GM21619 (cell line): ENCODE data around the gene TMEM134.
A peak's percentile ranks its signal among the peaks of the same experiment; 100 is the strongest.
"Not testable (repeated sequence)": the region's sequence is repeated elsewhere in the genome, so short reads cannot be mapped to it uniquely, and the experiment has no call there.

ENCODE experiments used
- ATAC-seq: cut with Tn5 transposase; IDR thresholded peaks from one replicate; pipeline ENCODE4 v1.9.1; 2021; ENCODE audit not compliant: unreplicated experiment

The TMEM134 gene

GRCh38 chr11:67439321-67440228, 29.5 kb downstream of the TMEM134 start:
- no peak for ATAC-seq

GRCh38 chr11:67438158-67438902, 30.7 kb downstream of the TMEM134 start:
- no peak for ATAC-seq

GRCh38 chr11:67437809-67438157, 31.3 kb downstream of the TMEM134 start:
- ATAC-seq: no peak

DNA sequence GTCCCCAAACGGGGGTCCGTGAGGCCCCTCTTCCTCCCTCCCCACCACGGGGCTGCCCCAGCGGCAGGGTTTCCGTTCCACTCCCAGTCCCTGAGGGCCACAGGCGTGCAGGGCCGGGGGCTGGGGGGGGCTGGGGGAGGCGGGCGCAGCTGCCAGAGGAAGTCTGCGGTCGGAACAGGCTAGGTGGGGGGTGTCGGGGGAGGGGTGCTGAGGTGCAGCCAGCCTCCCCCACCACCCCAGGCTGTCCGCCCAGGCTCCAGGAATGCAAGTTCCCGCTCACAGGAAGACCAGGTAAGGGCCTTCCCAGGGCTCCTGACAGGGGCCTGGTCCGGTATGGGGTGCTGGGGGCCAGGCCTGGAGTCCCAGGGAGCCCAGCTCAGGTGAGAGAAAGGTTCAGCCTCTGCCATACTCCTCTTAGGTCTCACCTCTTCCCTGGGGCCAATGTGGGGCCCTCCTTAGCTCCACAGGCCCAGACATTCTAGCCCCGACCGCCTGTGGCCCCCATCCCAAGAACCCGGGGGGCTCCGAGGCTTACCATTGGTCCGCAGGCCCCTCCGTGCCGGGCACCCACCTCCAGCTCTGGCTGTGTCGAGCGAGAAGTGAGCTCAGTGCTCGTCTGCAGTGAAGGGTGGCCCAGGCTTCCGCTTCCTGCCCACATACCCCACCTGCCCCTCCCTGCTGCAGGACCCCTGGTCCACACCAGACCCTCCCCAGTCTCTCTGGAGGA, 31.8 kb downstream of the TMEM134 start, which contains the start of gene PTPRCAP:
PTPRCAP (minus strand) TSS at position 601 of the 727 bp plus-strand sequence; CDS start at position 538, 63 bp downstream.
- ATAC-seq: no peak

GRCh38 chr11:67436459-67437081, 32.5 kb downstream of the TMEM134 start:
- peak; percentile 35 for ATAC-seq

DNA sequence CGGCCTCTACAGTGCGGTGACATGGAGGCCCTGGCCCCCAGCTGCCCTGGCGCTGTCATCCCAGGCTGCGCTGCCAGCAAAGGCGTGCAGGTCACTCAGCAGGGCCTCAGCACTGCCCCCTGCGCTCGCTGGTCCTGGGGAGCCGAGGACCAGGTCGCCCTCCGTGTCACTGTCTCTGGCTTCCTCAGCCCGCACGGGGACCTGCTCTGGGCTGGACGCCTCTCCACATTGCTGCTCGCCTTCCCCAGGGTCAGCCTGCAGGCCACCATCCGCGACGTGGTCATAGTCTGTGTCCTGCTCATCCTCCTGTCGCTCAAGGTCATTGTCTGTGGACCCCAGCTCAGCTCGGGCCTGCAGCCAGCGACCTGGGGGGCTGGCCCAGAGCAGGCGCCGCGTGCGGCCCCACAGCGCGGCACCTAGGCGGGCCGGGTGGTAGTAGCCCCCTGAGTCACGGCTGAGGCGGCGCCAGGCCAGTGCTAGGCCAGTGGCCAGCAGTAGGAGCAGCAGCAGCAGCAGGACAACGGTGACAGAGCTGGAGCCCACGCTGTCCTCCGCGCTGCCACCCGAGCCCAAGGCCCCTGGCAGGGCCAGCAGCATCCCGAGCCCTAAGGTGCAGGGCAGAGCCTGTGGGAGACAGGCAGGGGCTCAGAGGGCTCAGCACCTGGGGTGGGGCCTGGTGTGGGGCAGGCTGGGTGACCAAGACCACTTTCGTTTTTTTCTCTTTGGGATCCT, 33.2 kb downstream of the TMEM134 start:
- ATAC-seq: no peak

GRCh38 chr11:67435031-67435726, 33.9 kb downstream of the TMEM134 start:
- ATAC-seq: no peak

GRCh38 chr11:67434395-67434881, 34.6 kb downstream of the TMEM134 start:
- ATAC-seq: no peak

DNA sequence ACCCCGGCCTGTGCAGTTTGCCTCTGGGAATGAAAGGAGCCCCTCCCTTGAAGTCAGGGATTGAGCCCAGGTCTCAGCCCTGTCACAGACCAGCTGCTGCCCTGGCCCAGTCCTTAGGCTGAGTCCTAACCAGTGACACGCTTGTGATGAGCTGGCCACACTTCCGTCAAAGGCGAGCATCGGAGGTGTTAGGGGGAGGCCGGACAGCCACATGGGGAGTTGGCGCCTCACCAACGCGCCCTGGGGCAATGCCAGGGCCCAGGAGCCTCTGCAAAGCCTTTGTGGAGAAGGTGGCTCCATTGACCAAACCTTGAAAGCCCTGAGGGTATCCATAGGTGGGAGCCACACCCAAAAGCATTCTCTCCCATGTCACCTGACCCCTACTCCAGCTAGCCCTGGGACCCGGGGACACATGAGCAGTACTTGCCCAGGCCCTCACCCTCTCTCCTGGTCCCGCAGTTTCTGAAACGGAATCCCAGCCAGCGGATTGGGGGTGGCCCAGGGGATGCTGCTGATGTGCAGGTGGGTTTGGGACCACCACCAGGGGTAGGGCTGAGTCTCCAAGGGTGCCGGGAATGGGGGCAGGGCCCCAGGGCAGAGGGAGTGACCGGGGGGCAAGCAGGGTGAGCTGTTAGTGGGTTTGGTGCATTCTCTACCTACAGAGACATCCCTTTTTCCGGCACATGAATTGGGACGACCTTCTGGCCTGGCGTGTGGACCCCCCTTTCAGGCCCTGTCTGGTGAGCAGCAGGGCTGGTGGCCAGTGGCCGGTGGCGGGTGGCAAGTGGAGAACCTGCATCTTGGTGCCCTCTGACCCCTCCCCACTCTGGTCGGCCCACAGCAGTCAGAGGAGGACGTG, 35.3 kb downstream of the TMEM134 start:
- no peak for ATAC-seq

DNA sequence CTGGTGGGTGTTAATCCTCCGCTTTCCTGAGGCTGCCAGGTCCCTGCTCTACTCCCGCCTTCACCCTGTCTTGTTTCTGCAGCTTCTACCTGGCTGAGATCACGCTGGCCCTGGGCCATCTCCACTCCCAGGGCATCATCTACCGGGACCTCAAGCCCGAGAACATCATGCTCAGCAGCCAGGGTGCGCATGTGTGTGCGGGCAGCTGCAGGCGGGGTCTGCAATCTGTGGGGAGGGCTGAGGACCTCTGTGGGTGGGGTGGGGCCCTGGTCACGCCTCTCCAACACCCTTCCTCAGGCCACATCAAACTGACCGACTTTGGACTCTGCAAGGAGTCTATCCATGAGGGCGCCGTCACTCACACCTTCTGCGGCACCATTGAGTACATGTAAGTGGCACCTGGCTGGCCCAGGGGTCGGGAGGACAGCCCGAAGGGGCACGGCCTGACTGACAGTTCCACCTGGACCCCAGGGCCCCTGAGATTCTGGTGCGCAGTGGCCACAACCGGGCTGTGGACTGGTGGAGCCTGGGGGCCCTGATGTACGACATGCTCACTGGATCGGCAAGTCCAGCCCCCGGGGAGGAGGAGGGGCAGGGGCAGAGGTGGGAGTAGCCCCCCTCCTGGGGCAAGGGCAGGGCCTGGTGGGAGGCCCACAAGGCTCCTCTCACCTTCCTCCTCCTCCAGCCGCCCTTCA, 36.2 kb downstream of the TMEM134 start:
- no peak for ATAC-seq

GRCh38 chr11:67431346-67432249, 37.5 kb downstream of the TMEM134 start:
- ATAC-seq: no peak

- ATAC-seq: no peak
Measured at GRCh38 chr11:67429722-67430121, 39.3 kb downstream of the TMEM134 start.

- ATAC-seq: no peak
Measured at GRCh38 chr11:67429038-67429668, 39.9 kb downstream of the TMEM134 start.

GRCh38 chr11:67428052-67429001, 40.7 kb downstream of the TMEM134 start, which contains the start of gene RPS6KB2:
RPS6KB2 (plus strand) TSS chr11:67428494; CDS start chr11:67428546, 52 bp downstream.
- ATAC-seq: peak; percentile 64

GRCh38 chr11:67427364-67427859, 41.6 kb downstream of the TMEM134 start:
- ATAC-seq: not testable (repeated sequence)
